ENCODE results near the gene C19orf38. TPM values are rescaled to one million over a fixed set of nuclear protein-coding genes. Genes with fewer than 3 reads are reported as not detected.

Gene C19orf38
- polyA plus RNA-seq (2011; rRNA removed) (0.45 and 0.67 TPM in 2 replicates), polyA minus RNA-seq (2011; rRNA and poly(A)+ RNA removed) (0.28 and 0.48 TPM in 2 replicates)

DNA sequence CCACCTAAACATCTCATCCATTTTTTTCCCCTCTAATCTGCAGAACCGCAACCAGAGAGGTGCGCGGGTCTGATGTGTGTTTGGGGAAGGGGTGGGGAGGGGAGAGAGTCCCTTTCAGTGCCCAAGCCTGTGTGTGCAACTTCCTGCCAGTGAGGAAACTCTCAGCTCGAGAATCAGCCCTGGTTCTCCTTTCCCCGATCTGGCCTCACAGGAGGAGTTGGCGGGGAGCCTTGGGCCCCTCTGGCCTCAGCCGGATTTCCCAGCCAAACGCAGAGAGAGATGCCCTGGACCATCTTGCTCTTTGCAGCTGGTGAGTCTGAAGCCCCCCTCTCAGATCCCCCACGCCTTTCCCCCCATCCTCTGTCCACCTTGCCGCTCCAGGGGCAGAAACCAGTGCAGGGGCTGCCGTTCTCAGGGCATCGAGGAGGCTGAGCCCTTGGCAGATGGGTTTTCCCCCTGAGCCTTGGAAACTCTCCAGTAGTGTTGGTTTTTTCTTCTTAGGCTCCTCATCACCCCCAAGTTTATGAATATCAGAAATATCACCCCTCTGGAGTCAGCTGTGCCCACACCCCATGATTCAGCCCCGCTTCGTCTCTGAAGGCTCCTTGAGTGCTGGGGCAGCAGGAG is at the start of gene C19orf38:
C19orf38 (plus strand) TSS at position 186 of the 627 bp plus-strand sequence; CDS start at position 280, 94 bp downstream.
- CTCF ChIA-PET, result interaction anchor here (1.2 to 10.5 kb wide), 2 partner anchors 10 to 16 kb away, joined by 9 to 116 read pairs; no protein-coding TSS in a partner anchor
- POLR2A ChIA-PET, result interaction anchor here (0.6 kb wide), 1 partner anchor 83 kb away, joined by 5 read pairs; no protein-coding TSS in a partner anchor
- peaks cover 4% of the 10 kb centered on the region for H3K27me3 ChIP-seq (ENCODE audit: control insufficient read depth, insufficient read depth, low read length)
- peak within 1 kb of the TSS; percentile 29; the same call in 1 of the 2 replicates for H3K4me3 ChIP-seq (ENCODE audit: low read depth, low read length)
- no peak for DNase-seq (ENCODE audit: low read depth, low spot score)
- TF ChIP-seq CTCF (IDR thresholded peaks at IDR 0.05; ENCODE audit: low read depth, low read length), result no peak
- H3K27ac ChIP-seq (ENCODE audit: low read depth, low read length), result no peak within 1 kb of the TSS
- peaks cover 5% of the 10 kb centered on the region; the same call in 1 of the 2 replicates for H3K9me3 ChIP-seq (ENCODE audit: control insufficient read depth, insufficient read depth, low read length)

DNA sequence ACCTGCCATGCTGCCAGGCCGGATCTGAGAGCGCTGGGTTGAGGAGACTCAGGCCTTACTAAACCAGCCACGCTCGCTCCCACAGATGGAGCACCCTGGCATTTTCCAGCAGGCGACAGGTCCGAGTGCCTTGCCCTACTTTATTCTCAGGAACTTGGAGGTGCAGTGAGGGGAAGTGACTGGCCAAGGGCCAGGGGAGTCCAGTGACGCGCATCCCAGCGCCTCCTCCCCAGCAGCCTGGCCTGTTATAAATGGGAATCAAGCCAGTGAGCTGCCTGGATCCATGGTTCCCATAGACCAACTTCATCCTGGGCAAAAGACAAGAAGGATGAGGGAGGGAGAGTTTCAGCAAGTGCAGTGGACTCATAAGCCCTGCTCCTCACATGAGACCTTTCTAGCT is 47.7 kb upstream of the C19orf38 start:
- DNase-seq (ENCODE audit: low read depth, low spot score), result no peak
- POLR2A ChIA-PET, result no interaction called here

GRCh38 chr19:10802479-10802878 is 45.7 kb upstream of the C19orf38 start:
- ChIA-PET CTCF (no interaction called here), POLR2A (no interaction called here)
- no peak overlapping the region for H3K4me3 ChIP-seq (ENCODE audit: low read depth, low read length)

More for the DNA sequence above, 47.7 kb upstream of the C19orf38 start:
- Histone ChIP-seq H3K27me3 (ENCODE audit: control insufficient read depth, insufficient read depth, low read length) (no peaks in the 10 kb centered on the region), H3K27ac (ENCODE audit: low read depth, low read length) (no peak overlapping the region), H3K4me3 (ENCODE audit: low read depth, low read length) (no peak overlapping the region), H3K9me3 (ENCODE audit: control insufficient read depth, insufficient read depth, low read length) (no peaks in the 10 kb centered on the region)
- CTCF ChIA-PET, result interaction anchor here (0.5 to 1.1 kb wide), 2 partner anchors 83 to 228 kb away, joined by 3 to 4 read pairs; partner anchors contain the start of gene DNM2
- no peak for TF ChIP-seq CTCF (IDR thresholded peaks at IDR 0.05; ENCODE audit: low read depth, low read length)

GRCh38 chr19:10803252-10803651 is 45.0 kb upstream of the C19orf38 start:
- TF ChIP-seq CTCF (IDR thresholded peaks at IDR 0.05; ENCODE audit: low read depth, low read length), result no peak
- ChIA-PET POLR2A (no interaction called here), CTCF (no interaction called here)
- Histone ChIP-seq H3K27ac (ENCODE audit: low read depth, low read length) (no peak overlapping the region), H3K9me3 (ENCODE audit: control insufficient read depth, insufficient read depth, low read length) (no peaks in the 10 kb centered on the region), H3K27me3 (ENCODE audit: control insufficient read depth, insufficient read depth, low read length) (no peaks in the 10 kb centered on the region), H3K4me3 (ENCODE audit: low read depth, low read length) (no peak overlapping the region)
- no peak for DNase-seq (ENCODE audit: low read depth, low spot score)

More at GRCh38 chr19:10802479-10802878, 45.7 kb upstream of the C19orf38 start:
- Histone ChIP-seq H3K27ac (ENCODE audit: low read depth, low read length) (no peak overlapping the region), H3K27me3 (ENCODE audit: control insufficient read depth, insufficient read depth, low read length) (no peaks in the 10 kb centered on the region), H3K9me3 (ENCODE audit: control insufficient read depth, insufficient read depth, low read length) (no peaks in the 10 kb centered on the region)
- TF ChIP-seq CTCF (IDR thresholded peaks at IDR 0.05; ENCODE audit: low read depth, low read length), result no peak
- DNase-seq (ENCODE audit: low read depth, low spot score), result no peak

DNA sequence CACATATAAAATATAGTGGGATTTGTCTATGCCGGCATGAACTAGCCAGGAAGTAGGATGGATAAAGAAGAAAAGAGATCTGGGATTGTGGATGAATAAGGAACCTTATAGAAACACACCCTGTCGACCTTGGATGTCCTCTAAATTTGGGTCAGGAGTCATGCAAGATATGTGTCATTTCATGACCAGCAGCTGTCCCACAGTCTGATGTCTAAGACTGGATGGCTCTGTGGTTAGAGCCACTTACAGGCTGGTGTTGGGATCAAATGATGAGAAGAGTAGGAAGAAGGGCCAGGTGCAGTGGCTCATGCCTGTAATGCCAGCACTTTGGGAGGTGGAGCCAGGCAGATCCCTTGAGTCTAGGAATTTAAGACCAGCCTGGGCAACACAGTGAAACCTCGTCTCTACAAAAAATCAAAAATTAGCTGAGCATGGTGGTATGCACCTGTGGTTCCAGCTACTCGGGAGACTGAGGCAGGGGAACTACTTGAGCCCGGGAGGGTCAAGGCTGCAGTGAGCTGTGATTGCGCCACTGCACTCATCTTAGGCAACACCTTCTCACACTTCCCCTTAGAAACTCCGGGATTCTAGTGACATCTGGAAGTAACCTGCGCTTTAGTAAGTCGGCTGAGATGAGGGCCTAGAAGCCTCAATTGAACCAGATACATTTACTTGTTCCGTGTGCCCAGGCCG is 43.0 kb upstream of the C19orf38 start:
- ChIA-PET POLR2A (no interaction called here), CTCF (no interaction called here)

More for the DNA sequence above, 43.0 kb upstream of the C19orf38 start:
- Histone ChIP-seq H3K4me3 (ENCODE audit: low read depth, low read length) (no peak overlapping the region), H3K27ac (ENCODE audit: low read depth, low read length) (no peak overlapping the region), H3K27me3 (ENCODE audit: control insufficient read depth, insufficient read depth, low read length) (no peaks in the 10 kb centered on the region), H3K9me3 (ENCODE audit: control insufficient read depth, insufficient read depth, low read length) (peaks cover 5% of the 10 kb centered on the region)
- TF ChIP-seq CTCF (IDR thresholded peaks at IDR 0.05; ENCODE audit: low read depth, low read length), result no peak
- DNase-seq (ENCODE audit: low read depth, low spot score), result no peak
